ENCODE results near the gene TRRAP.
"Not testable (repeated sequence)": the region's sequence is repeated elsewhere in the genome, so short reads cannot be mapped to it uniquely, and the experiment has no call there.

Gene TRRAP

DNA sequence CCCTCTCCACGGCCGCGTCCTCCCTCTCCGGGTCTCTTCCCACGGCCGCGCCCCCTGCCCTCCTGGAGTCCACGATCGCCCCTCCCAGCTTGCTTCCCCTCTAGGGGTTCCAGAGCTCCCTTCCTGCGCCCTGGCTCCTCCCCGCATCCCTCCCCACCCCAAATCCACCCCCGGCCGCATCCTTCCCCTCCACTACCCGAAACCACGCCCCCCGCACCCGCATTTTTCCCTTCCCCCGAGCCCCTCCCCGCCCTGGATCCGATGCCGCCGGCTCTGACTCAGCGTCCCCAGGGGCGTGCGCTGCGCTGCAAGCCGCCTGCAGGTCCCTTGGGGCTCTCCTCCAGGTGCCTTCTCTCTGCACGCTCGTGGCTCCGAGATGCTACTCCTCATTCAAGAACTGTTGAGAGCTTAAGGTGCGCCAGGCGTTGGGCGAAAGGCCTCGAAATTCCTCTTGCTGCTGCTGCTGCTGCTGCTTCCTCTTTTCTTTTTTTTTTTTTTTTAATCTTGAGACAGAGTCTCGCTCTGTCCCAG lies 8.1 kb upstream of the TRRAP start:
- no peak for TF ChIP-seq JUND (IDR thresholded peaks at IDR 0.05; ENCODE audit: low read depth)
- no peak for DNase-seq (ENCODE audit: low read depth in 1 of 2, low spot score in 1 of 2)
- in situ Hi-C loops (cut with HindIII; ENCODE audit: low pct_unique_long_range_greater_than_20kb, low sequenced_read_pairs) = no loop called here

DNA sequence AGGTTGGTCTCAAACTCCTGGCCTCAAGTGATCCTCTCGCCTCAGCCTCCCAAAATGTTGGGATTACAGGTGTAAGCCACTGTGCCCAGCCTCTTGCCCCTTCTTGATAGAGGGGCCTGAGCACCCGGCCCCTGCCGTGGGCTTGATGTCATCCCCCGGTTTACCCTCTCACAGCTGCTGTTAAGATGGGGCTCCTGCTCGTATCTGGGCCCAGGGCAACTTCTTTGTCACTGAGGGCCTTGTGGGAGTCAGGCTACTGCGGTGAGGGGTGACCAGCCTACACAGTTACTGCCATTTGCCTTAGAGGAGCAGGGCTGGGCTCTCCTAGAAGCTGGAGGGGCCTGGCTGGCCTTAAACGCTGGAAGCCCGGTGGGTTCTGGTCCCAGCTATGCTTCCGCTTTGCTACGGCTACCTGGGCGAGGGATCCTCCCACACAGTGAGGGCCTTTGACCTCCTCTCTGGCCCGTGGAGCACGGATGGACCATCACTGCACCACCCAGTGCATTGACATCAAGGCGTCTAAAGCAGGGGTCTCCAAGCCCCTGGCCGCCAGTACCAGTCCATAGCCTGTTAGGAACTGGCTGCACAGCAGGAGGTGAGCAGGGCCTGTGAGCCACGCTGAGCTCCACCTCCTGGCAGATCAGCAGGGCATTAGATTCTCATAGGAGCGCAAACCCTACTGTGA lies 7.4 kb upstream of the TRRAP start:
- DNase-seq (ENCODE audit: low read depth in 1 of 2, low spot score in 1 of 2) = no peak
- TF ChIP-seq JUND (IDR thresholded peaks at IDR 0.05; ENCODE audit: low read depth) = no peak
- in situ Hi-C loops (cut with HindIII; ENCODE audit: low pct_unique_long_range_greater_than_20kb, low sequenced_read_pairs) = no loop called here

DNA sequence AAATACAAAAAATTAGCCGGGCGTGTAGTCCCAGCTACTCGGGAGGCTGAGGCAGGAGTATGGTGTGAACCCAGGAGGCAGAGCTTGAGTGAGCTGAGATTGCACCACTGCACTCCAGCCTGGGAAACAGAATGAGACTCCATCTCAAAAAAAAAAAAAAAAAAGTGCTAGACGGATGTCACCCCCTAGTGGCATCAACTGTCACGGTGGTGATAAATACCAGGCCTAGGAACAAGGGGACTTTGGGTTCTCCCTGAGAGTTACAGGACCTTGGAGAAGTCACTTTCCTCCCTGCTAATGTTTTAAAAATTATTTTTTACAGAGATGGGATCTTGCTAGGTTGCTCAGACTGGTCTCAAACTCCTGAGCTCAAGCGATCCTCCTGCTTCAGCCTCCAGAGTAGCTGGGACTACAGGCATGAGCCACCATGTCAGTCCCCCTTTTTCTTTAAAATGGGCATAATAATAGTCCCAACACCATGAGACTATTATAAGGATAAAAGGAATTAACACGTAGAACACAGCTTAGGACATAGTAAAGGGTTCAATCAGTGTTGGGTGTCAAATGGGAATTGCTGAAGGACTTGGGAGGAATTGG lies 5.9 kb upstream of the TRRAP start:
- in situ Hi-C loops (cut with HindIII; ENCODE audit: low pct_unique_long_range_greater_than_20kb, low sequenced_read_pairs) = no loop called here
- peak; percentile 49 to 52 for DNase-seq (ENCODE audit: low read depth in 1 of 2, low spot score in 1 of 2)
- TF ChIP-seq JUND (IDR thresholded peaks at IDR 0.05; ENCODE audit: low read depth) = no peak

DNA sequence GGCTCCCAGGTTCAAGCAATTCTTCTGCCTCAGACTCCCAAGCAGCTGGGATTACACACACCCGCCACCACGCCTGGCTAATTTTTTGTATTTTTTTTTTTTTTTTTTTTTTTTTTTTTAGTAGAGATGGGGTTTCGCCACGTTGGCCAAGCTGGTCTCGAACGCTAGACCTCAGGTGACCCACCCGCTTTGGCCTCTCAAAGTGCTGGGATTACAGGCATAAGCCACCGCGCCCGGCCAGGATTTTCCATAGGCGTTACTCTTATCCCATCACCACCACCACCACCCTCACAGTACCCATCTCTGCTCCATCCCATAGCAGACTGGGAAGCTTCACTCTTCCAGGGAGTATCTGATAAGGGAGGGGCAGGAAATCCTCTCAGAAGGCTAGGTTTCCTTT lies 4.7 kb upstream of the TRRAP start:
- in situ Hi-C loops (cut with HindIII; ENCODE audit: low pct_unique_long_range_greater_than_20kb, low sequenced_read_pairs); DNase-seq (ENCODE audit: low read depth in 1 of 2, low spot score in 1 of 2): not testable (repeated sequence)

DNA sequence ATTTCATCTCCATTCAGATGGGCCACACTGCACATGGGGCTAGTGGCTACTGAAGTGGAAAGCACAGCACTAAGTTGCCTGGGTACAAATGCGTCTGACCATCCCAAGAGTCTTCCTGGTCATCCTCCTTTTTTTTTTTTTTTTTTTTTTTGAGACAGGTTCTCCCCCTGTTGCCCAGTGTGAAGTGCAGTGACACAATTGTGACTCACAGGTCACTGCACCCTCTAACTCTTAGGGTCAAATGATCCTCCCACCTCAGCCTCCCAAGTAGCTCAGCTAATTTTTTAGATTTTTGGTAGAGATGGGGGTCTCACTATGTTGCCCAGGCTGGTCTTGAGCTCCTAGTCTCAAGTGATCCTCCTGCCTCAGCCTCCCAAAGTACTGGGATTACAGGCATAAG lies 3.4 kb upstream of the TRRAP start:
- in situ Hi-C loops (cut with HindIII; ENCODE audit: low pct_unique_long_range_greater_than_20kb, low sequenced_read_pairs) = no loop called here
- DNase-seq (ENCODE audit: low read depth in 1 of 2, low spot score in 1 of 2) = no peak
- TF ChIP-seq JUND (IDR thresholded peaks at IDR 0.05; ENCODE audit: low read depth) = no peak

DNA sequence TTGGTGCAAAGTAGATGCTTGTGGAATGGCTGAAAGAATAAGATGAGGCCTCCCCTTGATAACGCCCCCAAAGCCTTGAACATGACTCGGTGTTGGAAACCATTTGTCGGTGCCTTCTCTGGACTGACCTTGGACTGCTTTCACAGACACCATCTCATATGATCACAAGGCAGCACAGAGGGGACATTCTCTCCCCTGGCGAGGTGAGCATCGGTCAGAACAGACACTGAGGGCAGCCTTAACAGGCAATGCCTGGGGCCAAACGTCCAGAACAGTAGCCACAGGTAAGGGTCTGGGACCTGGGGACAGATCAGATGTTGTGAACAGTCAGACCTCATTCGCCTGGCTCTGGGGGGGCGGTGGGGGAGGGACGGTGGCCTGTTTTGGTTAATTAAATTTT lies 2.8 kb upstream of the TRRAP start:
- no peak for TF ChIP-seq JUND (IDR thresholded peaks at IDR 0.05; ENCODE audit: low read depth)
- in situ Hi-C loops (cut with HindIII; ENCODE audit: low pct_unique_long_range_greater_than_20kb, low sequenced_read_pairs) = no loop called here
- DNase-seq (ENCODE audit: low read depth in 1 of 2, low spot score in 1 of 2) = no peak

DNA sequence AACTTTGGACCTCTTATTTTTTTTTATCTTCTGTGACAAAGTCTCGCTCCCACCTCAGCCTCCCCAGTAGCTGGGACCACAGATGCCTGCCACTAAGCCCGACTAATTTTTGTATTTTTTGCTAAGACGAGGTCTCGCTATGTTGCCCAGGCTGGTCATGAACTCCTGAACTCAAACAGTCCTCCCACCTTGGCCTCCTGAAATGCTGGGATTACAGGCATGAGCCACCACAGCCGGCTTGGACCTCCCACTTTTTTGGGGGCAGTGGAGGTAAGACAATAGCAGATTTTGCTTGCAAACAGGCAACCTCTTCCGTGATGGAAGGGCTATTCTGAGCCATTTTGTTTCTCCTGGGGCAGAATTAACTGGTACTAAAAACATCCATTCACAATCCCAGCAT lies 1.2 kb upstream of the TRRAP start:
- in situ Hi-C loops (cut with HindIII; ENCODE audit: low pct_unique_long_range_greater_than_20kb, low sequenced_read_pairs) = no loop called here
- TF ChIP-seq JUND (IDR thresholded peaks at IDR 0.05; ENCODE audit: low read depth) = no peak
- DNase-seq (ENCODE audit: low read depth in 1 of 2, low spot score in 1 of 2) = no peak

DNA sequence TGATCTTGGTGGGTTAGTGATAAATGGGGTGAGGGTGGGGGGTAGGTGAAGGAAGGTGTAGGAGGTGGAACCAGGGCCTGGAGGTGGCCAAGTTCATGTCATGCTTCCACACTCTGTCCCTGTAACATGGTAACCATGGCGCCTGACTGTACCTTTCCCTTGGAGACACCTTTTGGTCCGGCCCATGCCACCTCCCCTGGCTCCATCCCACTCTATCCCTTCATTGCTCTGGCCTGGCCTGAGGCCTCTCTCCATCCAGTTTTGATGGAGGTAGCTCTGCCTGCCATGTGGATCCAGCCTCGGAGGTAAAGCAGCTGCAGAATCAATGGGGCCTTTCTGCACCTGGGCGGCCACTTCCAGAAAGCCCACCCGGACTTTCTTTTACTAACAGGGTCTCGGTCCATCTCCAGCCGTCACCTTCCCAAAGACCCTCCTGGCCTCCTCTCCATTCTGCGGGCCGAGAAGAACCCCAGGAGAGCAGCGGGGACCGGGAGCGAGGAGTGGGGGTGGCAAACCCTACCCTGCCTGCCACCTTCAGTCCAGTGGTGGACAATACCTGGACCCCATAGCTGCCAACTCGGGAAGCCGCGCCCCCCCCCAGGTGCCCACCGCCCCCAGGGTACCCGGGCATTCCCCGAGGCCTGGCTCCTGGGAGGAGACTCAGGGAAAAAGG lies 504 bp upstream of the TRRAP start:
- TF ChIP-seq JUND (IDR thresholded peaks at IDR 0.05; ENCODE audit: low read depth) = no peak
- in situ Hi-C loops (cut with HindIII; ENCODE audit: low pct_unique_long_range_greater_than_20kb, low sequenced_read_pairs) = no loop called here

DNA sequence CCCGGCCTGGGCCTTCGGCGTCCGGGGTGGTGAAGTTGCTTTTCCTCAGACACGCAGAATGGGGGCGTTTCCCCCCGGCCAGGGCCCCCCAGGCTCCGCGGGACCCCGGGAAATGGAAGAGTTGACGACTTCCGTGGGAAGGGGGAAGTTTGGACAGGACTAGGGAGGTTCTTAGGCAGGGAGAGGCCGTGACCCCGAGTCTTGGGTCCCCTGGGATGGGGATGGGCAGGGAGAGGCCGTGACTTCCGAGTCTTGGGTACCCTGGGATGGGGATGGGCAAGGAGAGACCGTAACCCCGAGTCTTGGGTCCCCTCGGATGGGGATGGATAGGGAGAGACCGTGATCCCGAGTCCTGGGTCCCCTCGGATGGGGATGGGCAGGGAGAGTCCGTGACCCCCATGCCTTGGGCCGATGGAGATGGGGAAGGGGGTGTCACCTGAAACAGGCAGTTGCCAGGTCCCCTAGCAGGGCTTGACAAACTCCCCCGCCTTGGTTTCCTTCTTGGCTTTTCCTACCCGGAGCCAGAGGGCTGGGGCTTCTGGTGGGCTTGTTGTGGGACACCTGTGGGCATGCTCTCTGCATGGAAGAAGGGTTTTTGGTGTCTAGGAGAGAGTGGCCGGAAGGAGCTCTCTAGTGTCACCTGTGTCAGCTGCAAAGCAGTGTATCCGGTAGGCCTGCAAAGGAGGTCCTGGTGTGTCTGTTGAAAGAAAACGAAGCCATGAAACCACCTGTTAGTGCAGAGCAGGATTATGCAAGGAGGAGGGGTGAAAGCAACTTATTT lies 1.1 kb downstream of the TRRAP start:
- in situ Hi-C loops (cut with HindIII; ENCODE audit: low pct_unique_long_range_greater_than_20kb, low sequenced_read_pairs) = no loop called here
- DNase-seq (ENCODE audit: low read depth in 1 of 2, low spot score in 1 of 2) = peak; percentile 52 to 79
- no peak for TF ChIP-seq JUND (IDR thresholded peaks at IDR 0.05; ENCODE audit: low read depth)

More for the DNA sequence above, 504 bp upstream of the TRRAP start:
- DNase-seq (ENCODE audit: low read depth in 1 of 2, low spot score in 1 of 2) = no peak

DNA sequence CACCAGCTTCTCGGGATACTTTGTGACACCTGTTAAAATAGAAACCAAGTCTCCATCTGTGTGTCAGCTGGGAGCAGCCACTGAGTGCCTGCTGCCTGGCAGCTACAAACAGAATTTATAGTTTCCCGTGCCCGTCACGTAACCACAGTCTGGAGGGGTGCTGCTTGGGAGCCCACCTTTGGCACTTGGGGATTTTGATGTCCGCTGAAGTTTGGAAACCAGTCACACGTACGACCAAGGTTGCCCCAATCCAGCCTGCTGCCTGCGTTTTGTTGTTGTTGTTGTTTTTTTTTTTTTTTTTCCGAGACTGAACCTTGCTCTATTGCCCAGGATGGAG lies 1.6 kb downstream of the TRRAP start:
- TF ChIP-seq JUND (IDR thresholded peaks at IDR 0.05; ENCODE audit: low read depth) = no peak
- in situ Hi-C loops (cut with HindIII; ENCODE audit: low pct_unique_long_range_greater_than_20kb, low sequenced_read_pairs) = no loop called here
- no peak for DNase-seq (ENCODE audit: low read depth in 1 of 2, low spot score in 1 of 2)

DNA sequence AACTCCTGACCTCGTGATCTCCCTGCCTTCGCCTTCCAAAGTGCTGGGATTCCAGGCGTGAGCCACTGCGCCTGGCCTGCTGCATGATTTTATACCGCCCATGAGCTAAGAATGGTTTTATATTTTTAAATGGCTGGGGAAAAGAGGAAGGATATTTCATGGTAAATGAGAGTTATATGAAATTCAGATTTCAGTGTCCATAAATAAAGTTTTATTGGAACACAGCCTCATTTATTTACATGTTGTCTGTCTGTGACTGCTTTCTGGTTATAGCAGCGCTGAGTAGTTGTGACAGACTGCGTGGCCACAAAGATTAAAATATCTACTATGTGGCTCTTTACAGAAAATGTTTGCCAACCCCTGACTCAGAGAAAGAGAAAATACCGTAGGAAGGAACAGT lies 2.2 kb downstream of the TRRAP start:
- no peak for DNase-seq (ENCODE audit: low read depth in 1 of 2, low spot score in 1 of 2)
- in situ Hi-C loops (cut with HindIII; ENCODE audit: low pct_unique_long_range_greater_than_20kb, low sequenced_read_pairs) = no loop called here

DNA sequence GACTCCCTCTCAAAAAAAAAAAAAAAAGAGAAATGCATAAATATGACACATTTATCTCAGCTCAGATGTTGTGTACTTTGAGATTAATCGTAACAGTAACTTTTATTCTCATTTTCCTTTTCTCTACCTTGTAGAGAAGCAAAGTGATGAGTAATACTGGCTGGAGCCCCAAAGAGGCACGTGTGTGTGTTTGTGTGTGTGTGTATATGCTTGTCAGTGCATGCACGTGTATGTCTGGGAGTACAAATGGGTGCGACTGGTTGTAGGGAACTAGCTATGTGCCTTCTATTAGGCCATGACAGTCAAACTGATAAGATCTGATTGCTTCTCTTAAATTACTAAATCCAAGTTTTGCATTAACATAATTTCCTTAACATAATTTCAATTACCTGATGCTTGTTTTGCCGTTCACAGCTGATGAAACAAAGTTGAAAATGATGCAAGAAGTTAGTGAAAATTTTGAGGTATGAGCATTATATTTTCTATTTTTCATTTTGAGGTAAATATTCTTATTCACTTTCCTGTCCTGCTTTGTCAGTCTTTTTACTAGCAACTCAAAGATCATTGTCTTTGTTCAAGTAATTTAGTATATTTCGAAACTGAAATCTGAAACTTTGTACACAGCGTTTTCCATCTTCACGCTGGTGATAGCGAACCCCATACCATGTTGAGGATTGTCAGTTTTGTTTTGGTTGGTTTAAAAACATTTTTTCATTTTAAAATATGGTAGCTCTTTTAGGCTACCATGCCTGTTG lies 3.4 kb downstream of the TRRAP start:
- no peak for TF ChIP-seq JUND (IDR thresholded peaks at IDR 0.05; ENCODE audit: low read depth)
- in situ Hi-C loops (cut with HindIII; ENCODE audit: low pct_unique_long_range_greater_than_20kb, low sequenced_read_pairs) = no loop called here
- DNase-seq (ENCODE audit: low read depth in 1 of 2, low spot score in 1 of 2) = no peak

More for the DNA sequence above, 2.2 kb downstream of the TRRAP start:
- no peak for TF ChIP-seq JUND (IDR thresholded peaks at IDR 0.05; ENCODE audit: low read depth)
